ENCODE measurements around the gene TSC22D4.

The TSC22D4 gene

DNA sequence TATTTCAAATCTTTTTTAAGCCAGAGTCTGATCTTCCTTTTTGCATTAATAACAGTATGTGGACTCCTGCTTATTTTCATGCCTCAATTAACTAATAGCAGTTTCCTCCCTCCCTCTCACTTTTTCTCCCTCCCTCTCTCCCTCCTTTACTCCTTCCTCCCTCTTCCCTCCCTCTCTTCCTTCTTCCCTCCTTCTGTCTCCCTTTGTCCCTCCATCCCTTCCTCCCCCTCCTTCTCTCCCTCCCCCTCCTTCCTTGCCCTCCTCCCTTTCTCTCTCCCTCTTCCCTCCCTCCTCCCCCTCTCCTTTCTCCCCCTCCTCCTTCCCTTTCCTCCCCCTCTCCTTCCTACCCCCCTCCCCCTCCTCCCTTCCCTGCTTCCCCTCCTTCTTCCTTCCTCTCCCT is 52.5 kb downstream of the TSC22D4 start:
- no peak for DNase-seq

DNA sequence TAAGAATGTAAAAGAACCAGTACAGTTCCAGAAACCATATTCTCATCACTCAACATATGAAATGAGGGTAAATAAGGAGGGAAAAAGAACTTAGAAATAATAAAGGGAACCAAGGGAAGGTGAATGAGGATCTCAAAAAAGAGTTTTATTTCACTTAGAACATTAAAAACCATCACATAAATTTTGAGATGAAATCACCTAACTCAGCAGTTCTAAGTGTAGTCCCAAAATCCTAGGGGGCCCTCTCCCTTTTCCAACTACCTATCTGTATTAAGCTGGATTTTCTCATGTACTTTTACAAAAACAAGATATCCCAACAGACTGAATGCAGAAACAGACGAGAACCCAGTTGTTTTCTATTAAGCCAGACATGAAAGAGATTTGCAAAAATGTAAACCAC is 53.7 kb downstream of the TSC22D4 start:
- no peak for DNase-seq

DNA sequence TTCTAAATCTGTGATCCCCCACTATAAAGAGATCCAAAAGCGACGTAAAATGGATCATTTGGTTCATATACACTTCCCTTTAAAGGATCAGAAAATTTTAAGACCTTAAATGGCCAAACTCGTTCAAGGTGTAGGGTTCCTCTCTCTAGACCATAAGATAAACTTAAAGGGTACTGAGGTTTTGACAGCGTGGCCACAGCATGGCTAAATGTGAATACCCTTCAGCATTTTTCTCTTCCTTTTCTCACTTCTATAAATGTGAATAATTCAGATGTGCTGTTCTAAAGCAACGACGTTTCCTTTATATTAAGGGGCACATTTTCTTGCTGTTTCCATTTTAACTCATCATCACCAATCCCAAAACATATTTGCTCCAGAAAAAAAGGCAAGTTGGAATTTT is 55.7 kb downstream of the TSC22D4 start:
- no peak for DNase-seq

DNA sequence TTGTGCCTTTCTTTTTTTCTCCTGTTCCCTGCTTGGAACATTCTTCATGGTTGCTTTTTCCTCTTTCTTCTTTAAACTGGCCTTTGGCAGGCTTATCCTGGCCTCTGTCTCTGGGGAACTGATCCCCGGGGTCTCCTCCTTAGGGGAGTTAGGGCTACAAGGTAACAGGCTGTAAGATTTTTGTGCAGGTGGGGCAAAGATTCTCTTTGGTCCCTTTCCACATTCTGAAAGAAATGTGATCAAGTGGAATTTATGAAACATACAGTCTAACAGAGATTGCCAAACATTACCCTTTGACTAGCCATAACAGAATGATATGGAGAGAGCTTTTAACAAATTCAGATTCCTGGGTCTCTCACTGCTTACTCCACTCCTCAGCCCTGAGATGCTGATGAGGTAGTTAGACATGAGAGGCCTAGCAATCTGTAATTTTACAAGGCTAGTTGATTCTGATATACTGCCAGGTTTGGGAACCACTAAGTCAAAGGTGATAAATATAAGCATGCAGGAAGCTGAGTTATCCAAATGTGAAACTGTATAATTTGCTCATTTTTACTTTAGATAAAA is 59.3 kb downstream of the TSC22D4 start:
- DNase-seq = no peak

DNA sequence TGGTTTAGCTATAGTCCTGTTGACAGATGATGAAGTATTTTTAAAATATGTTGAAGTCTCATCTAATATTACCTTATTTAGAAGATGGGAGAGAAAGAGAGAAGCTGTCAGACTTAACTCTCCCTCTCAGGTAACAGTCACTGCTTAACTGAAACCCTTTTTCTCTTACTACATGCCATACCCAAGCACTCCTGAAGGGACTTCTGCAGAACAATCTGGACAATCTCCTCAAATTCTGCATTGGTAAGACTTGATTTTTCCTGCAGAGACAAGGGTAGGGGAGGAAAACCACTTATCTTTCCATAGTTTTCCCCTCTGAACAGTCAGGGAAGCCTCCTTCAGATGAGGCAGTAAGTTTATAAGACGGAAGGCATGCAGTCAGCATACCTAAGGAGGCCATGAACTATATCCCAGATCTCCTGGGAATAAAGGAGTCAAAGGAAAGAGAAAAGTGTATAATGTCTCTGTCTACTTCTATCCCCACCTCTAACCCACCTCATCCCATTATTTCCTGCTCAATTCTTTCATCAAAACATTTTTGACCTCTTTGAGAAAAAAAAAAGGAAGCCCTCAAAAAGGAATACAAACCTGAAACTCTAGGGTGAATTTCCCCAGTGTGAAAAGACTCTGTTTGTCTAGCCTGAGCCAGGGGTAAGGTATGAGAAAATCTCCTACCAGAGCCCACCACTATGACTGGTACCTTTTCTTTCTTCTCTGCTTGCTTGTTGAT is 59.9 kb downstream of the TSC22D4 start:
- no peak for DNase-seq

Measured in stimulated activated CD4-positive, alpha-beta T cell treated with anti-CD3 and anti-CD28 coated beads, Interleukin-12 subunit alpha, Interleukin-12 subunit beta, amount 100 ng/mL, for 4 hours (primary cell).